MM.1S (cell line): ENCODE data around the gene NAB2.
"Not testable (repeated sequence)": the region's sequence is repeated elsewhere in the genome, so short reads cannot be mapped to it uniquely, and the experiment has no call there.

ENCODE experiments used
- DNase-seq: peaks from one replicate; pipeline ENCODE4 v3.0.0-alpha.2; 2015
- H2AFZ ChIP-seq: fragments of 300-600 bp; sonication (generic); 2 replicates; pipeline ENCODE4 v1.6.0; 2016; ENCODE audit warnings: antibody characterized with exemption, low read length
- H3F3A ChIP-seq: fragments of 300-600 bp; sonication (generic); 2 replicates; pipeline ENCODE4 v1.6.1; 2016; ENCODE audit warnings: mild to moderate bottlenecking, antibody characterized with exemption, low read length, moderate library complexity, mixed read lengths; ENCODE audit not compliant: insufficient read depth
- H3K27ac ChIP-seq: fragments of 300-600 bp; sonication (generic); 2 replicates; pipeline ENCODE4 v1.5.1; 2016; ENCODE audit warnings: mild to moderate bottlenecking, low read length
- H3K27me3 ChIP-seq: fragments of 300-600 bp; sonication (generic); replicated peaks from 2 replicates; pipeline ENCODE4 v1.6.0; 2016; ENCODE audit warnings: low read length; ENCODE audit not compliant: insufficient read depth
- H3K36me3 ChIP-seq: fragments of 300-600 bp; sonication (generic); replicated peaks from 2 replicates; pipeline ENCODE4 v1.6.1; 2016; ENCODE audit warnings: mild to moderate bottlenecking, low read length, mixed read lengths; ENCODE audit not compliant: insufficient read depth
- H3K4me1 ChIP-seq: fragments of 300-600 bp; sonication (generic); 2 replicates; pipeline ENCODE4 v1.6.1; 2016; ENCODE audit warnings: low read length, mixed read lengths
- H3K4me2 ChIP-seq: fragments of 300-600 bp; sonication (generic); 2 replicates; pipeline ENCODE4 v1.6.0; 2016; ENCODE audit warnings: low read depth, low read length
- H3K4me3 ChIP-seq: fragments of 300-600 bp; sonication (generic); 2 replicates; pipeline ENCODE4 v1.5.1; 2016; ENCODE audit warnings: low read length, mixed read lengths
- H3K79me2 ChIP-seq: fragments of 300-600 bp; sonication (generic); 2 replicates; pipeline ENCODE4 v1.6.1; 2016; ENCODE audit warnings: mixed run types, low read length, mixed read lengths
- H3K9ac ChIP-seq: fragments of 300-600 bp; sonication (generic); 2 replicates; pipeline ENCODE4 v1.6.1; 2016; ENCODE audit warnings: low read length, mixed read lengths
- H3K9me2 ChIP-seq: fragments of 300-600 bp; sonication (generic); replicated peaks from 2 replicates; pipeline ENCODE4 v1.6.1; 2016; ENCODE audit warnings: mild to moderate bottlenecking, low read length, mixed read lengths; ENCODE audit not compliant: insufficient read depth
- H3K9me3 ChIP-seq: fragments of 300-600 bp; sonication (generic); replicated peaks from 2 replicates; pipeline ENCODE4 v1.6.1; 2016; ENCODE audit warnings: mild to moderate bottlenecking, low read length, mixed read lengths; ENCODE audit not compliant: insufficient read depth
- H4K20me1 ChIP-seq: fragments of 300-600 bp; sonication (generic); 2 replicates; pipeline ENCODE4 v1.6.1; 2016; ENCODE audit warnings: mild to moderate bottlenecking, low read length, moderate library complexity, mixed read lengths; ENCODE audit not compliant: insufficient read depth
- EZH2 ChIP-seq: fragments of 300-600 bp; sonication (generic); optimal IDR thresholded peaks from 2 replicates; pipeline ENCODE3; 2017; ENCODE audit warnings: low read depth, mild to moderate bottlenecking, antibody characterized with exemption, low read length, mixed read lengths
- EZH2phosphoT487 ChIP-seq: fragments of 300-600 bp; sonication (generic); IDR thresholded peaks from 2 replicates; pipeline ENCODE4 v1.6.1; 2018; ENCODE audit warnings: antibody characterized with exemption, low read length
- TF ChIP-seq, protein P1 (sequence below): fragments of 300-600 bp; sonication (generic); IDR thresholded peaks from 2 replicates; pipeline ENCODE4 v1.5.1; 2016; ENCODE audit warnings: antibody characterized with exemption, low read length, mixed read lengths

NAB2 gene

DNA sequence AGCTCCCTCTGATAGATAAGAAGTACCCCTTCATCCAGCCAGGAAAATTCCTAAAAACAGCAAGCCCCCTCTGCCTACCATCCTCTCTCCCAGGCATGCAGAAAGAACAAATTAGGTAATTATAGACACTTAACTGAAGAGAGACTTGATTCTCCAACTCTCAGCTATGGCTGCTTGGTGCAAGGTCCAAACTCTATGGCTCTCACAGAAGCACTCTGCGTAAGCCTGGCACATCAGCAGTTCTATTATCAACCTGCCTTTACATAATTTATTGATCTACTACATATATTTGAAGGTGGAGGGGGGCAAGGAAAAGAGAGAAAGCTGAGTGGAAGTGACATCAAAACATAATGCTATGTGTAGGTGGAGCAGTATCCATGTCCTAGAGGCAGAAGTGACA is 37.9 kb upstream of the NAB2 start:
- Histone ChIP-seq H3K4me2 (no peak overlapping the region), H3K4me1 (no peaks in the 10 kb centered on the region)
- TF ChIP-seq EZH2phosphoT487 (no peak), EZH2 (no peak)
- TF ChIP-seq, protein P1, sequence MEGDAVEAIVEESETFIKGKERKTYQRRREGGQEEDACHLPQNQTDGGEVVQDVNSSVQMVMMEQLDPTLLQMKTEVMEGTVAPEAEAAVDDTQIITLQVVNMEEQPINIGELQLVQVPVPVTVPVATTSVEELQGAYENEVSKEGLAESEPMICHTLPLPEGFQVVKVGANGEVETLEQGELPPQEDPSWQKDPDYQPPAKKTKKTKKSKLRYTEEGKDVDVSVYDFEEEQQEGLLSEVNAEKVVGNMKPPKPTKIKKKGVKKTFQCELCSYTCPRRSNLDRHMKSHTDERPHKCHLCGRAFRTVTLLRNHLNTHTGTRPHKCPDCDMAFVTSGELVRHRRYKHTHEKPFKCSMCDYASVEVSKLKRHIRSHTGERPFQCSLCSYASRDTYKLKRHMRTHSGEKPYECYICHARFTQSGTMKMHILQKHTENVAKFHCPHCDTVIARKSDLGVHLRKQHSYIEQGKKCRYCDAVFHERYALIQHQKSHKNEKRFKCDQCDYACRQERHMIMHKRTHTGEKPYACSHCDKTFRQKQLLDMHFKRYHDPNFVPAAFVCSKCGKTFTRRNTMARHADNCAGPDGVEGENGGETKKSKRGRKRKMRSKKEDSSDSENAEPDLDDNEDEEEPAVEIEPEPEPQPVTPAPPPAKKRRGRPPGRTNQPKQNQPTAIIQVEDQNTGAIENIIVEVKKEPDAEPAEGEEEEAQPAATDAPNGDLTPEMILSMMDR = no peak

DNA sequence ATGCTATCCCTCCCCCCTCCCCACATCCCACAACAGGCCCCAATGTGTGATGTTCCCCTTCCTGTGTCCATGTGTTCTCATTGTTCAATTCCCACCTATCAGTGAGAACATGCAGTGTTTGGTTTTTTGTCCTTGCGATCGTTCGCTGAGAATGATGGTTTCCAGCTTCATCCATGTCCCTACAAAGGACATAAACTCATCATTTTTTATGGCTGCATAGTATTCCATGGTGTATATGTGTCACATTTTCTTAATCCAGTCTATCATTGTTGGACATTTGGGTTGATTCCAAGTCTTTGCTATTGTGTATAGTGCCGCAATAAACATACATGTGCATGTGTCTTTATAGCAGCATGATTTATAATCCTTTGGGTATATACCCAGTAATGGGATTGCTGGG is 35.8 kb upstream of the NAB2 start:
- not testable (repeated sequence) for H3K9me2 ChIP-seq, H3K4me2 ChIP-seq, H3K9me3 ChIP-seq, H3K4me1 ChIP-seq, H3F3A ChIP-seq, H3K27ac ChIP-seq, H3K9ac ChIP-seq, H3K4me3 ChIP-seq, DNase-seq, H3K27me3 ChIP-seq, H2AFZ ChIP-seq, H4K20me1 ChIP-seq, H3K36me3 ChIP-seq, H3K79me2 ChIP-seq

More for the DNA sequence above, 37.9 kb upstream of the NAB2 start:
- Histone ChIP-seq H3K27me3 (no peaks in the 10 kb centered on the region), H3K9me3 (no peaks in the 10 kb centered on the region), H4K20me1 (no peaks in the 10 kb centered on the region), H3K79me2 (no peaks in the 10 kb centered on the region), H3F3A (no peaks in the 10 kb centered on the region), H3K9ac (no peak overlapping the region), H3K9me2 (no peaks in the 10 kb centered on the region), H3K4me3 (no peak overlapping the region), H3K36me3 (no peaks in the 10 kb centered on the region), H3K27ac (no peak overlapping the region), H2AFZ (no peak overlapping the region)
- DNase-seq = no peak

DNA sequence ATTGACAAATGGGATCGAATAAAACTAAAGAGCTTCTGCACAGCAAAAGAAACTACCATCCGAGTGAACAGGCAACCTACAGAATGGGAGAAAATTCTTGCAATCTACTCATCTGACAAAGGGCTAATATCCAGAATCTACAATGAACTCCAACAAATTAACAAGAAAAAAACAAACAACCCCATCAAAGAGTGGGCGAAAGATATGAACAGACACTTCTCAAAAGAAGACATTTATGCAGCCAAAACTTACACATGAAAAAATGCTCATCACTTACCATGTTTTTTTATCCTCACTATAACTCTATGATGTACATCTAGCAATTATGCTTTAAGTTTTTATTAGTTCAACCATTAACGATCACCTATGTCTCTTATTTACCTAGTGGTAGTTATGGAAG is 35.0 kb upstream of the NAB2 start:
- not testable (repeated sequence) for H3K9me2 ChIP-seq, H3K4me3 ChIP-seq, H2AFZ ChIP-seq, H3K27me3 ChIP-seq, DNase-seq, H3F3A ChIP-seq, H3K9me3 ChIP-seq, H3K4me1 ChIP-seq, H3K27ac ChIP-seq, H3K4me2 ChIP-seq, H3K79me2 ChIP-seq, H3K36me3 ChIP-seq, H4K20me1 ChIP-seq, H3K9ac ChIP-seq

DNA sequence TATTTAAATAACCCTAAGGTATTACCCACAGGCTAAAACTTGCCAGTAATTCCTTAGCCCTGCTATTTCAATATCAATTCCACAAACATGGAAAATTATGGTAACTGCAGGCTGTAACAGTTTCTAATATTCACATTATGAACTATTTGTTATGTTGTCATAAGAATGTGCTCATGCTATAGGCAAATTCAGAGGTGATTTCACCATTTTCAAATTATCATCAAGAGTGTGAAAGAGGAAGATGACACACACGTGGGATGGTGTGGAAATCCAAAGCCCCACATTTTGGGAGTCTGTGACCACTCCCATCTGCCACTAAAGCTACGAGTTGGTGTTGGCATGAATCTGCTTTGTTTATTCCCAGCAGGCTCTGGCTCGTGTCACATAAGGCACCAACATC is 33.1 kb upstream of the NAB2 start:
- no peak overlapping the region for H3K27ac ChIP-seq
- H3K4me1 ChIP-seq = no peaks in the 10 kb centered on the region; the same call in 1 of the 2 replicates
- no peak overlapping the region for H2AFZ ChIP-seq
- TF ChIP-seq, protein P1 = no peak
- TF ChIP-seq EZH2phosphoT487 (no peak), EZH2 (no peak)
- no peaks in the 10 kb centered on the region for H3K9me3 ChIP-seq
- no peaks in the 10 kb centered on the region for H3K27me3 ChIP-seq
- H3K4me2 ChIP-seq = no peak overlapping the region
- H4K20me1 ChIP-seq = no peaks in the 10 kb centered on the region
- no peak overlapping the region for H3K4me3 ChIP-seq
- H3K9me2 ChIP-seq = no peaks in the 10 kb centered on the region
- no peak for DNase-seq
- H3K36me3 ChIP-seq = peaks cover 12% of the 10 kb centered on the region
- no peaks in the 10 kb centered on the region for H3K79me2 ChIP-seq
- H3K9ac ChIP-seq = no peak overlapping the region
- H3F3A ChIP-seq = no peaks in the 10 kb centered on the region
